IPS-18c (cell line): ENCODE data around the gene EME1.
"Not testable (repeated sequence)": the region's sequence is repeated elsewhere in the genome, so short reads cannot be mapped to it uniquely, and the experiment has no call there.

Experiments
- H3K4me3 ChIP-seq: 2 replicates; pipeline ENCODE4 v1.7.0; 2013; ENCODE audit warnings: low read depth, mild to moderate bottlenecking, low read length, moderate library complexity; ENCODE audit not compliant: insufficient read depth
- H3K9me3 ChIP-seq: one replicate; pipeline ENCODE4 v1.6.1; 2013; ENCODE audit warnings: mild to moderate bottlenecking, low read length, moderate library complexity; ENCODE audit not compliant: control insufficient read depth, insufficient read depth

Gene EME1

GRCh38 chr17:50375858-50376538, 3.0 kb downstream of the EME1 start:
- H3K9me3 ChIP-seq, result no peaks in the 10 kb centered on the region
- H3K4me3 ChIP-seq, result no peak overlapping the region

GRCh38 chr17:50379351-50380132, 6.5 kb downstream of the EME1 start:
- Histone ChIP-seq H3K4me3 (no peak overlapping the region), H3K9me3 (no peaks in the 10 kb centered on the region)

- Histone ChIP-seq H3K4me3 (no peak overlapping the region), H3K9me3 (no peaks in the 10 kb centered on the region)
Observed at GRCh38 chr17:50380369-50381259, 7.6 kb downstream of the EME1 start.

- H3K9me3 ChIP-seq, result no peaks in the 10 kb centered on the region
- H3K4me3 ChIP-seq, result no peak overlapping the region
Observed at GRCh38 chr17:50381260-50381815, 8.3 kb downstream of the EME1 start.

GRCh38 chr17:50381920-50382319, 8.9 kb downstream of the EME1 start:
- H3K9me3 ChIP-seq, result no peaks in the 10 kb centered on the region
- no peak overlapping the region for H3K4me3 ChIP-seq

GRCh38 chr17:50382931-50383330, 9.9 kb downstream of the EME1 start:
- Histone ChIP-seq H3K4me3 (no peak overlapping the region), H3K9me3 (no peaks in the 10 kb centered on the region)

- no peak overlapping the region for H3K4me3 ChIP-seq
Observed at GRCh38 chr17:50386510-50386909, 13.5 kb downstream of the EME1 start.

GRCh38 chr17:50388728-50389127, 15.7 kb downstream of the EME1 start:
- Histone ChIP-seq H3K9me3 (no peaks in the 10 kb centered on the region), H3K4me3 (no peak overlapping the region)

More at GRCh38 chr17:50386510-50386909, 13.5 kb downstream of the EME1 start:
- no peaks in the 10 kb centered on the region for H3K9me3 ChIP-seq

- H3K4me3 ChIP-seq, result no peak overlapping the region
- no peaks in the 10 kb centered on the region for H3K9me3 ChIP-seq
Observed at GRCh38 chr17:50389534-50389933, 16.5 kb downstream of the EME1 start.

GRCh38 chr17:50392621-50393020, 19.6 kb downstream of the EME1 start:
- Histone ChIP-seq H3K4me3 (no peak overlapping the region), H3K9me3 (no peaks in the 10 kb centered on the region)

GRCh38 chr17:50393700-50394099, 20.7 kb downstream of the EME1 start:
- Histone ChIP-seq H3K4me3 (no peak overlapping the region), H3K9me3 (no peaks in the 10 kb centered on the region)

GRCh38 chr17:50394711-50395110, 21.7 kb downstream of the EME1 start:
- Histone ChIP-seq H3K9me3 (no peaks in the 10 kb centered on the region), H3K4me3 (no peak overlapping the region)

- peak overlapping the region; percentile 93 for H3K4me3 ChIP-seq
- no peaks in the 10 kb centered on the region for H3K9me3 ChIP-seq
Observed at GRCh38 chr17:50396261-50397110, 23.5 kb downstream of the EME1 start.

- Histone ChIP-seq H3K9me3 (no peaks in the 10 kb centered on the region), H3K4me3 (peak within 1 kb of the TSS; percentile 93)
Observed at GRCh38 chr17:50397111-50397918, 24.3 kb downstream of the EME1 start, which contains the start of gene LRRC59. Gene LRRC59 (minus strand): TSS chr17:50397523. CDS start chr17:50397317, 206 bp downstream.

GRCh38 chr17:50397919-50398285, 24.9 kb downstream of the EME1 start:
- Histone ChIP-seq H3K9me3 (no peaks in the 10 kb centered on the region), H3K4me3 (peak overlapping the region; percentile 93; the same call in 1 of the 2 replicates)

GRCh38 chr17:50398672-50399071, 25.6 kb downstream of the EME1 start:
- not testable (repeated sequence) for H3K4me3 ChIP-seq, H3K9me3 ChIP-seq
